GM18873 (cell line): ENCODE data around the gene NFASC.

Source experiments
- ATAC-seq: cut with Tn5 transposase; IDR thresholded peaks from one replicate; pipeline ENCODE4 v1.9.1; 2021; ENCODE audit warnings: mild to moderate bottlenecking, moderate library complexity, moderate number of reproducible peaks; ENCODE audit not compliant: unreplicated experiment, low FRiP score

Gene NFASC

GRCh38 chr1:205056188-205056611 lies 185.5 kb downstream of the NFASC start:
- ATAC-seq = no peak

- no peak for ATAC-seq
These were observed 186.4 kb downstream of the NFASC start for GRCh38 chr1:205056956-205057568.

GRCh38 chr1:205057808-205058575 lies 187.3 kb downstream of the NFASC start:
- no peak for ATAC-seq

GRCh38 chr1:205058853-205059252 lies 188.2 kb downstream of the NFASC start:
- no peak for ATAC-seq

GRCh38 chr1:205059660-205060059 lies 189.0 kb downstream of the NFASC start:
- no peak for ATAC-seq

- no peak for ATAC-seq
These were observed 190.1 kb downstream of the NFASC start for GRCh38 chr1:205060746-205061145.

GRCh38 chr1:205061227-205061626 lies 190.6 kb downstream of the NFASC start:
- no peak for ATAC-seq

- ATAC-seq = no peak
These were observed 191.0 kb downstream of the NFASC start for GRCh38 chr1:205061665-205062069.

GRCh38 chr1:205062319-205062718 lies 191.7 kb downstream of the NFASC start:
- no peak for ATAC-seq

GRCh38 chr1:205062895-205063294 lies 192.2 kb downstream of the NFASC start:
- ATAC-seq = no peak

- ATAC-seq = no peak
These were observed 193.6 kb downstream of the NFASC start for GRCh38 chr1:205064301-205064700.

- no peak for ATAC-seq
These were observed 194.2 kb downstream of the NFASC start for GRCh38 chr1:205064741-205065316.

- no peak for ATAC-seq
These were observed 195.0 kb downstream of the NFASC start for GRCh38 chr1:205065666-205066065.

GRCh38 chr1:205066141-205066818 lies 195.6 kb downstream of the NFASC start:
- ATAC-seq = no peak

GRCh38 chr1:205067031-205067430 lies 196.4 kb downstream of the NFASC start:
- ATAC-seq = no peak

GRCh38 chr1:205068001-205068400 lies 197.3 kb downstream of the NFASC start:
- no peak for ATAC-seq

GRCh38 chr1:205068457-205069040 lies 197.9 kb downstream of the NFASC start:
- no peak for ATAC-seq

- ATAC-seq = no peak
These were observed 198.9 kb downstream of the NFASC start for GRCh38 chr1:205069371-205070125.

- no peak for ATAC-seq
These were observed 200.4 kb downstream of the NFASC start for GRCh38 chr1:205071028-205071409.

- no peak for ATAC-seq
These were observed 201.1 kb downstream of the NFASC start for GRCh38 chr1:205071801-205072200.
